HG02938 (cell line): Measurements from ENCODE around the gene PHACTR1.
"Not testable (repeated sequence)": the region's sequence is repeated elsewhere in the genome, so short reads cannot be mapped to it uniquely, and the experiment has no call there.

Experiments
- ATAC-seq: cut with Tn5 transposase; IDR thresholded peaks from one replicate; pipeline ENCODE4 v1.9.1; 2021; ENCODE audit warnings: mild to moderate bottlenecking, moderate library complexity; ENCODE audit not compliant: unreplicated experiment

The PHACTR1 gene

GRCh38 chr6:12716298-12716916 is at the start of gene PHACTR1:
PHACTR1 (plus strand) TSS chr6:12716767.
- no peak for ATAC-seq

GRCh38 chr6:12666886-12667285 is 49.7 kb upstream of the PHACTR1 start:
- no peak for ATAC-seq

- ATAC-seq: no peak
Measured at GRCh38 chr6:12675931-12676330, 40.6 kb upstream of the PHACTR1 start.

GRCh38 chr6:12679341-12679740 is 37.2 kb upstream of the PHACTR1 start:
- ATAC-seq: no peak

GRCh38 chr6:12693122-12693521 is 23.4 kb upstream of the PHACTR1 start:
- no peak for ATAC-seq

GRCh38 chr6:12698298-12698697 is 18.3 kb upstream of the PHACTR1 start:
- ATAC-seq: no peak

GRCh38 chr6:12704946-12705345 is 11.6 kb upstream of the PHACTR1 start:
- no peak for ATAC-seq

- no peak for ATAC-seq
Measured at GRCh38 chr6:12709116-12709515, 7.5 kb upstream of the PHACTR1 start.

- no peak for ATAC-seq
Measured at GRCh38 chr6:12709556-12710232, 6.9 kb upstream of the PHACTR1 start.

- ATAC-seq: no peak
Measured at GRCh38 chr6:12710921-12711320, 5.6 kb upstream of the PHACTR1 start.

GRCh38 chr6:12714022-12714421 is 2.5 kb upstream of the PHACTR1 start:
- ATAC-seq: no peak

- ATAC-seq: no peak
Measured at GRCh38 chr6:12715437-12715836, 1.1 kb upstream of the PHACTR1 start.

GRCh38 chr6:12717356-12717755 is 789 bp downstream of the PHACTR1 start:
- no peak for ATAC-seq

- no peak for ATAC-seq
Measured at GRCh38 chr6:12718015-12718414, 1.4 kb downstream of the PHACTR1 start.

- no peak for ATAC-seq
Measured at GRCh38 chr6:12719017-12719416, 2.5 kb downstream of the PHACTR1 start.

- ATAC-seq: no peak
Measured at GRCh38 chr6:12720310-12720709, 3.7 kb downstream of the PHACTR1 start.

GRCh38 chr6:12725263-12725662 is 8.7 kb downstream of the PHACTR1 start:
- no peak for ATAC-seq

GRCh38 chr6:12729467-12729866 is 12.9 kb downstream of the PHACTR1 start:
- ATAC-seq: no peak

GRCh38 chr6:12730809-12731208 is 14.2 kb downstream of the PHACTR1 start:
- ATAC-seq: not testable (repeated sequence)

- ATAC-seq: no peak
Measured at GRCh38 chr6:12733876-12734275, 17.3 kb downstream of the PHACTR1 start.

GRCh38 chr6:12735786-12736185 is 19.2 kb downstream of the PHACTR1 start:
- ATAC-seq: no peak

GRCh38 chr6:12748411-12748810 is 31.8 kb downstream of the PHACTR1 start:
- no peak for ATAC-seq
